Stimulated activated CD8-positive, alpha-beta memory T cell treated with anti-CD3 and anti-CD28 coated beads, Interleukin-4, amount 100 ng/mL, for 1 hour (primary cell): ENCODE results near the gene ZNF700.
"Not testable (repeated sequence)": the region's sequence is repeated elsewhere in the genome, so short reads cannot be mapped to it uniquely, and the experiment has no call there.

Experiments used
- DNase-seq, 2 donors: peaks; one replicate each; pipeline ENCODE4 v3.0.0-alpha.2; 2020; ENCODE audit warnings: low read depth in 2 of 2, low spot score in 1 of 2

ZNF700 gene

DNA sequence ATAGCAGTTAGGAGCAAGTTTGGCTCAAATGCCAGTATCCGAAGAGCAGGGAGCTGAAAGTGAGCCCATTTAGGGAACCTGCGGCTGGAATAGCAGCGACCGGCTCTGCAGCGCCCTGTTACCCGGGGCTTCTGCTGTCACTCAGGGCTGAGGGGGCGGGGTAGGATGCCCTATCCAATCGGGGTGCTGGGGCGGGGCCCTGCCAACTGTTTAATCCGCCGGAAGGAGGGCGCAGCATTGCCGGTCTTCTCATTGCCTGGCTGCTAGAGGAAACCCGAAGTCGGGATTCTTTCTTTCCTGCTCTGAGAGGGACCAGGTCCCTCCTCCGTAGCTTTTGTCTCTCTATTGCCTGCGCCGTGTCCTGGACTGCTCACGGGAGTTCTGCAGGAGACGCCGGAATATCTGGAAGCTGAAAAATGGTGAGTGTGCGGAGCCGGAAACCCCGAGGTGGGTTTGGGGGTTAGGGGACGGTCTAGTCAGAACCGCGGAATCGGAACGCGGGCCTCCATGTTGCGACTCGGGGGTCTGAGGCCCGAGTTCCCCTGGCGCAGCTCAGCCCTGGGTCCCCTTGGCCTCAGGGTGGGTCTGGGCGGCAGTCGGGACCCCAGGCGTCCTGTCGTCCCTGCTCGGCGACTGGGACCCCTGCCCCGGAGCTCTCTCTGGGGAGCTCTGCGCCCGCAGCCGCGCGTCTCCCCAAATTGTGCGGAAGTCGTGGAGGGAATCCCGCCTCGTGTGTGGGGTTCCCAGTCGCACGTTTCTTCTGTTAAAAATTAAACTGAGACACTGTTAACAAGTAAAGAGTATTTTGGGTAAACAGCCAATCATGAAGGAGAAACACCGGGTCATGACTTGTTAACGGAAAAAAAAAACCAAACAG, 62.7 kb downstream of the ZNF700 start:
- peak; percentile 85 to 86 for DNase-seq

DNA sequence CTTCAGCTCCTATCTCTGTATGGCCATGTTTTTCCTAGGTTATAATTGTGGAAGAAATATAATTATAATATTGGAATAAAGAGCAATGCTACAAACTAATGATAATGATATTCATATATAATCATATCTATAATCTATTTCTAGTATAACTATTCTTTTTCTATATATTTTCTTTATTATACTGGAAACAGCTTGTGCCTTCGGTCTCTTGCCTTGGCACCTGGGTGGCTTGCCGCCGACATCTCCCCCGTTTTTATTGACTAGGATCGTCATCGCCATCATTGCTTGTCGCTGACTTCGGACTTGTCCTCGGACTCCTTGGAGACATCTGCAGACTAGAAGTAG, 64.2 kb downstream of the ZNF700 start:
- no peak for DNase-seq

DNA sequence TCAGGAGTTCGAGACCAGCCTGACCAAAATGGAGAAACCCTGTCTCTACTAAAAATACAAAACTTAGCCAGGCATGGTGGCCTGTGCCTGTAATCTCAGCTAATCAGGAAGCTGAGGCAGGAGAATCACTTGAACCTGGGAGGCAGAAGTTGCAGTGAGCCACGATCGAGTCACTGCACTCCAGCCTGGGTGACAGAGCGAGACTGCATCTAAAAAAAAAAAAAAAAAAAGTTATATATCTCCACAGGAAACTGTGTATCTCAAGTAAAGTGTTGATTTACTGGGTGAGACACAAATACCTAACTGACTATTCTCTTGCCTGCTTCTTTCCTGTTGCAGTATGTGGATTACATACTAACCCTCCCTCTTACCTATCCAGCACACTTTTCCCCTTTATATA, 67.0 kb downstream of the ZNF700 start:
- DNase-seq = not testable (repeated sequence)

DNA sequence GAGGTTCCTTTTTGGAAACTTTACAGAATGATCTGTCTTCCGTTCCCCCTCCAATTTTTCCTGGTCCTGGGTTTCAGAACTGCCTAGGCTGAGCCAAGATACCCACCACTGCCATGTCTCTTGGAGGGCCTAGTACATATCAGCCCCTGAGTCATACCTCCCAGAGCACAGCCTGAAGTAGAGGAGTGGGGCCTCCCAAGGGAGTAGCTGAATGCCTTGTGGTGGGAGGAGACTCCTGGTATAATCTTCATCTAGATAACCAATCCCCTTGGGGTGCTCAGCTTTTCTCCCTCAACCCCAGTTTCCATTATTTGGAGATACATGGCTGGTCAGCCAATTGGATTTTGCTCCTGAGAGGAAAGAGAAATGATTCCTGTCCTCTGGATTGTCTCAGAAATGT, 70.3 kb downstream of the ZNF700 start:
- no peak for DNase-seq
